Osteoblast (primary cell): Measurements from ENCODE around the gene GPR34. TPM values are rescaled to one million over a fixed set of nuclear protein-coding genes. Genes with fewer than 3 reads are reported as not detected.

ENCODE experiments used
- DNase-seq: peaks from one replicate; pipeline ENCODE4 v3.0.0; 2011; ENCODE audit warnings: low spot score, mixed read lengths; ENCODE audit not compliant: insufficient read length; ENCODE audit errors: missing footprints
- H2AFZ ChIP-seq: 2 replicates; pipeline ENCODE4 v1.6.0; 2011; ENCODE audit warnings: mild to moderate bottlenecking, low read length
- H3K27ac ChIP-seq: 2 replicates; pipeline ENCODE4 v1.5.1; 2011; ENCODE audit warnings: mild to moderate bottlenecking, low read depth, low read length, moderate library complexity
- H3K27me3 ChIP-seq: 2 replicates; pipeline ENCODE4 v1.6.0; 2012; ENCODE audit warnings: mild to moderate bottlenecking, control low read depth, inconsistent platforms, low read length, moderate library complexity; ENCODE audit not compliant: insufficient read depth
- H3K36me3 ChIP-seq: 2 replicates; pipeline ENCODE4 v1.5.1; 2011; ENCODE audit warnings: mild to moderate bottlenecking, low read length, control low read depth, moderate library complexity; ENCODE audit not compliant: insufficient read depth
- H3K4me1 ChIP-seq: 2 replicates; pipeline ENCODE4 v1.5.1; 2011; ENCODE audit warnings: mild to moderate bottlenecking, low read length, control low read depth, moderate library complexity; ENCODE audit not compliant: insufficient read depth
- H3K4me2 ChIP-seq: 2 replicates; pipeline ENCODE4 v1.6.0; 2011; ENCODE audit warnings: mild to moderate bottlenecking, low read length; ENCODE audit not compliant: insufficient read depth
- H3K4me3 ChIP-seq: fragments of 200-600 bp; sonication (generic); 3 replicates; pipeline ENCODE4 v1.5.1; 2012; ENCODE audit warnings: mild to moderate bottlenecking, low read length, inconsistent platforms; ENCODE audit not compliant: insufficient read depth
- H3K79me2 ChIP-seq: 2 replicates; pipeline ENCODE4 v1.6.0; 2012; ENCODE audit warnings: mild to moderate bottlenecking, low read length, control low read depth, inconsistent platforms; ENCODE audit not compliant: insufficient read depth
- H3K9me3 ChIP-seq: 2 replicates; pipeline ENCODE4 v1.5.1; 2011; ENCODE audit warnings: low read depth, low read length, control low read depth
- H4K20me1 ChIP-seq: 2 replicates; pipeline ENCODE4 v1.6.0; 2012; ENCODE audit warnings: mild to moderate bottlenecking, low read length, control low read depth; ENCODE audit not compliant: insufficient read depth
- CTCF ChIP-seq: IDR thresholded peaks from 2 replicates; pipeline ENCODE4 v1.5.1; 2011; ENCODE audit warnings: mild to moderate bottlenecking, low read depth, low read length, moderate library complexity; ENCODE audit errors: extremely low read depth
- total RNA-seq: library from RNA; depleted of rRNA; stranded (reverse); fragments of >200 nt; gene quantifications from 2 replicates; pipeline ENCODE4 v1.2.3, GENCODE V29; 2012

Gene GPR34
- total RNA-seq, 1 donor: 0.72 TPM

DNA sequence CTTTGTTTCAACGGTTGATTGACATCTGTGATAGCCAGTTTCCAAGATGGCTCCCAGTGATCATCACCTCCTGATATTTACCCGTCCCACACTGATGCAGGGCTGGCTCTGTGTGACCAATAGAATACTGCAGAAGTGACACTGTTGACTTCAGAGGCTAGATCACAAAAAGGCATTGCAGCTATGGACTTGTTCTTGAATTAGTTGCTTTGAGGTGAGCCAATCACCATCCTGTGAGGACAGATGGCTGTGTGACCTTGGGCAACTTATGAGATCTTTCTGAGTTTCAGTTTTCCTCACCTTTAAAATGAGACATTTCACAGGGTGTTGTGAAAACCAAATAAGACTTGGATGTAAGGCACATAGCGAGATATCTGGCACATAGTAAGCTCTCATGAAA, 33.4 kb downstream of the GPR34 start:
- Histone ChIP-seq H3K4me1 (peaks cover 7% of the 10 kb centered on the region), H3K27me3 (no peaks in the 10 kb centered on the region), H3K27ac (no peak overlapping the region), H3K4me3 (no peak overlapping the region), H2AFZ (no peak overlapping the region), H3K79me2 (no peaks in the 10 kb centered on the region), H3K36me3 (no peaks in the 10 kb centered on the region), H4K20me1 (no peaks in the 10 kb centered on the region), H3K9me3 (no peaks in the 10 kb centered on the region), H3K4me2 (no peak overlapping the region)
- DNase-seq: no peak
- no peak for TF ChIP-seq CTCF

- no peaks in the 10 kb centered on the region for H3K27me3 ChIP-seq
- H3K4me1 ChIP-seq: peaks cover 7% of the 10 kb centered on the region
- no peak overlapping the region for H3K4me3 ChIP-seq
- no peaks in the 10 kb centered on the region for H4K20me1 ChIP-seq
- TF ChIP-seq CTCF: no peak
- H3K4me2 ChIP-seq: no peak overlapping the region
- no peaks in the 10 kb centered on the region for H3K9me3 ChIP-seq
- DNase-seq: no peak
- H3K27ac ChIP-seq: peak overlapping the region; percentile 56
- no peaks in the 10 kb centered on the region for H3K36me3 ChIP-seq
- no peak overlapping the region for H2AFZ ChIP-seq
- no peaks in the 10 kb centered on the region for H3K79me2 ChIP-seq
Measured at GRCh38 chrX:41722816-41723618, 34.2 kb downstream of the GPR34 start.

GRCh38 chrX:41723826-41724225, 35.1 kb downstream of the GPR34 start, which contains the start of gene GPR82:
GPR82 (plus strand) TSS chrX:41724181; CDS start chrX:41727027, 2,846 bp downstream.
- Histone ChIP-seq H2AFZ (no peak within 1 kb of the TSS), H3K79me2 (no peaks in the 10 kb centered on the region), H3K27me3 (no peaks in the 10 kb centered on the region), H3K4me3 (no peak within 1 kb of the TSS), H3K27ac (peak within 1 kb of the TSS; percentile 56), H3K9me3 (no peaks in the 10 kb centered on the region), H3K36me3 (no peaks in the 10 kb centered on the region), H4K20me1 (no peaks in the 10 kb centered on the region), H3K4me1 (peaks cover 7% of the 10 kb centered on the region), H3K4me2 (no peak within 1 kb of the TSS)
- DNase-seq: no peak
- no peak for TF ChIP-seq CTCF

DNA sequence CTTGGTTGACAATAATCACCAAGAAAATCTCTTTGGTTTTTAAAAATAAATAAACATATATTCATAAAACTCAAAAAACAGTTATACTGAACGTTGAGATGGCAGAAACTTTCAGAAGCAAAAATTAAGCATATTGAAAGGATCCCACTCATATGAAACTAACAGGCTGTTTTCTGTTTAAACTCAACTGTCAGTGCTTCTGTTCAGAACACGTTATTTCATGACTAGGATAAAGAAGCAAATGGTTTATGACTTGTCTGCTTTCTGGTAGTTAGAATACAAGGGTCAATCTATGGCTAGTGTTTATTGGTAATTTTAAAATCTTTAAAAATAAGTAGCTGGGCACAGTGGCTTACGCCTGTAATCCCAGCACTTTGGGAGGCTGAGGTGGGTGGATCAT, 39.4 kb downstream of the GPR34 start:
- TF ChIP-seq CTCF: no peak
- no peaks in the 10 kb centered on the region for H4K20me1 ChIP-seq
- no peaks in the 10 kb centered on the region for H3K4me1 ChIP-seq
- no peak overlapping the region for H2AFZ ChIP-seq
- no peaks in the 10 kb centered on the region for H3K9me3 ChIP-seq
- DNase-seq: no peak
- H3K36me3 ChIP-seq: no peaks in the 10 kb centered on the region
- H3K27ac ChIP-seq: no peak overlapping the region
- no peak overlapping the region for H3K4me3 ChIP-seq
- H3K79me2 ChIP-seq: no peaks in the 10 kb centered on the region
- H3K27me3 ChIP-seq: no peaks in the 10 kb centered on the region
- H3K4me2 ChIP-seq: no peak overlapping the region
